PFSK-1 (cell line): ENCODE measurements around the gene ETNK1.

Source experiments
- POLR2AphosphoS5 ChIP-seq: IDR thresholded peaks from 2 replicates; pipeline ENCODE4 v1.6.1; 2012; ENCODE audit warnings: low read depth, mild to moderate bottlenecking, control low read depth, low read length, moderate library complexity
- SIN3A ChIP-seq: IDR thresholded peaks from 2 replicates; pipeline ENCODE4 v1.6.1; 2012; ENCODE audit warnings: mild to moderate bottlenecking, low read length, moderate library complexity, borderline replicate concordance; ENCODE audit not compliant: insufficient read depth

GRCh38 chr12:22615963-22616501 lies 8.9 kb upstream of the ETNK1 start:
- TF ChIP-seq SIN3A, result no peak
- no peak for TF ChIP-seq POLR2AphosphoS5
